GM21576 (cell line): ENCODE results near the gene TMEM139.

Experiments used
- ATAC-seq: cut with Tn5 transposase; IDR thresholded peaks from one replicate; pipeline ENCODE4 v1.9.1; 2021; ENCODE audit warnings: mild to moderate bottlenecking, moderate library complexity; ENCODE audit not compliant: unreplicated experiment

Gene TMEM139

GRCh38 chr7:143321734-143322133, 37.0 kb downstream of the TMEM139 start:
- no peak for ATAC-seq

GRCh38 chr7:143322760-143323633, 38.2 kb downstream of the TMEM139 start:
- ATAC-seq, result no peak

GRCh38 chr7:143323653-143324052, 38.9 kb downstream of the TMEM139 start:
- no peak for ATAC-seq

GRCh38 chr7:143325240-143325639, 40.5 kb downstream of the TMEM139 start:
- no peak for ATAC-seq

GRCh38 chr7:143327903-143328302, 43.1 kb downstream of the TMEM139 start:
- ATAC-seq, result no peak

- ATAC-seq, result no peak
Measured at GRCh38 chr7:143329471-143330170, 44.9 kb downstream of the TMEM139 start.

- no peak for ATAC-seq
Measured at GRCh38 chr7:143331179-143331801, 46.5 kb downstream of the TMEM139 start.

GRCh38 chr7:143334244-143334643, 49.5 kb downstream of the TMEM139 start:
- no peak for ATAC-seq

GRCh38 chr7:143337216-143337615, 52.5 kb downstream of the TMEM139 start:
- ATAC-seq, result no peak
